Measurements from ENCODE around the gene RPRD1B. TPM values are rescaled to one million over a fixed set of nuclear protein-coding genes. Genes with fewer than 3 reads are reported as not detected.

Gene RPRD1B
- total RNA-seq, 4 donors from 2014 or later, result 15.2 to 25.9 (median 23.6) TPM

GRCh38 chr20:38066969-38067716, 33.6 kb downstream of the RPRD1B start:
- TF ChIP-seq CTCF (IDR thresholded peaks at IDR 0.05), result no peak
- TF ChIP-seq POLR2A (IDR thresholded peaks at IDR 0.05), result no peak
- Histone ChIP-seq H3K9me3 (no peaks in the 10 kb centered on the region), H3K4me1 (peaks cover 0 to 12% (median 5%) of the 10 kb centered on the region in 3 donors), H3K4me3 (no peak overlapping the region), H3K27me3 (no peaks in the 10 kb centered on the region), H3K36me3 (peaks cover 11 to 100% (median 39%) of the 10 kb centered on the region in 3 donors), H3K27ac (peak overlapping the region in 3 of 4 donors; percentile 6 to 49 (median 38))
- no peak for DNase-seq
- intact Hi-C loops (cut with DNase I), result no loop called here
- WGBS, 2 donors, result 82 to 86% methylated on average over 9 of the region's 9 CpGs

- Histone ChIP-seq H3K9me3 (no peaks in the 10 kb centered on the region), H3K27ac (peak overlapping the region in 3 of 4 donors; percentile 6 to 49 (median 9)), H3K27me3 (no peaks in the 10 kb centered on the region), H3K4me1 (peaks cover 0 to 17% (median 5%) of the 10 kb centered on the region in 3 donors), H3K4me3 (no peak overlapping the region), H3K36me3 (peaks cover 11 to 100% (median 39%) of the 10 kb centered on the region in 3 donors)
- WGBS, 2 donors, result 71 to 90% methylated on average over 15 of the region's 15 CpGs
- TF ChIP-seq POLR2A (IDR thresholded peaks at IDR 0.05) (no peak), CTCF (IDR thresholded peaks at IDR 0.05) (peak in 1 of 6 experiments; percentile 3)
- intact Hi-C loops (cut with DNase I), result no loop called here
- DNase-seq, result no peak
Measured at GRCh38 chr20:38067717-38068365, 34.3 kb downstream of the RPRD1B start.

GRCh38 chr20:38072898-38073297, 39.4 kb downstream of the RPRD1B start:
- Histone ChIP-seq H3K36me3 (peaks cover under 1 to 86% (median 13%) of the 10 kb centered on the region in 3 donors), H3K9me3 (no peaks in the 10 kb centered on the region), H3K27me3 (no peaks in the 10 kb centered on the region), H3K27ac (peak overlapping the region in 3 of 4 donors; percentile 69 to 88 (median 81)), H3K4me3 (no peak overlapping the region), H3K4me1 (peaks cover 0 to 39% (median 4%) of the 10 kb centered on the region in 3 donors)
- WGBS, 2 donors, result 50 to 62% methylated on average over 1 of the region's 1 CpG
- intact Hi-C loops (cut with DNase I), result loop anchor here (10.0 kb wide), 1 partner anchor 92 kb away; the partner anchor contains the start of gene TGM2
- DNase-seq, result no peak
- TF ChIP-seq POLR2A (IDR thresholded peaks at IDR 0.05) (no peak), CTCF (IDR thresholded peaks at IDR 0.05) (no peak)

- DNase-seq, result no peak
- Histone ChIP-seq H3K4me1 (peaks cover 0 to 39% (median 4%) of the 10 kb centered on the region in 3 donors), H3K4me3 (no peak overlapping the region), H3K27ac (peak overlapping the region; percentile 25 to 88 (median 75)), H3K27me3 (no peaks in the 10 kb centered on the region), H3K9me3 (no peaks in the 10 kb centered on the region), H3K36me3 (peaks cover 0 to 86% (median 7%) of the 10 kb centered on the region in 3 donors)
- WGBS, 2 donors, result 47 to 59% methylated on average over 5 of the region's 5 CpGs
- intact Hi-C loops (cut with DNase I), result loop anchor here (10.0 kb wide), 1 partner anchor 91 kb away; the partner anchor contains the start of gene TGM2
- TF ChIP-seq POLR2A (IDR thresholded peaks at IDR 0.05) (no peak), CTCF (IDR thresholded peaks at IDR 0.05) (peak; percentile 47 to 74 (median 70))
Measured at GRCh38 chr20:38073307-38074071, 39.9 kb downstream of the RPRD1B start.

Measured in esophagus squamous epithelium (tissue), 5 donors.